HEK293 (cell line): ENCODE data around the gene FLVCR1.

Experiments
- FEZF1 ChIP-seq: fragments of 450-650 bp; formaldehyde crosslinking; IDR thresholded peaks from 2 replicates; pipeline ENCODE4 v1.5.1; 2016; ENCODE audit warnings: missing biosample characterization, missing genetic modification characterization
- INSM2 ChIP-seq: fragments of 450-650 bp; formaldehyde crosslinking; IDR thresholded peaks from 2 replicates; pipeline ENCODE4 v1.5.1; 2016; ENCODE audit warnings: missing biosample characterization, missing genetic modification characterization
- OSR2 ChIP-seq: fragments of 450-650 bp; formaldehyde crosslinking; IDR thresholded peaks from 2 replicates; pipeline ENCODE4 v1.5.1; 2016; ENCODE audit warnings: missing biosample characterization, missing genetic modification characterization
- PRDM1 ChIP-seq: fragments of 450-650 bp; formaldehyde crosslinking; IDR thresholded peaks from 2 replicates; pipeline ENCODE4; 2016; ENCODE audit warnings: missing biosample characterization, missing genetic modification characterization
- PRDM10 ChIP-seq: fragments of 450-650 bp; formaldehyde crosslinking; IDR thresholded peaks from 2 replicates; pipeline ENCODE4 v1.5.1; 2016; ENCODE audit warnings: missing biosample characterization, missing genetic modification characterization
- TCF7L2 ChIP-seq: IDR thresholded peaks from 2 replicates; pipeline ENCODE4 v1.6.1; 2011; ENCODE audit warnings: low read depth, mild to moderate bottlenecking, inconsistent platforms, low read length, moderate library complexity, borderline replicate concordance
- ZNF146 ChIP-seq: fragments of 450-650 bp; formaldehyde crosslinking; IDR thresholded peaks from 2 replicates; pipeline ENCODE4 v1.5.1; 2016; ENCODE audit warnings: missing biosample characterization, missing genetic modification characterization
- ZNF175 ChIP-seq: fragments of 450-650 bp; formaldehyde crosslinking; IDR thresholded peaks from 2 replicates; pipeline ENCODE4 v1.5.1; 2016; ENCODE audit warnings: missing biosample characterization, missing genetic modification characterization
- ZNF184 ChIP-seq: fragments of 450-650 bp; IDR thresholded peaks from 2 replicates; pipeline ENCODE4 v1.5.1; 2018; ENCODE audit warnings: missing biosample characterization, mild to moderate bottlenecking, missing genetic modification characterization
- ZNF211 ChIP-seq: fragments of 450-650 bp; formaldehyde crosslinking; IDR thresholded peaks from 2 replicates; pipeline ENCODE4 v1.5.1; 2016; ENCODE audit warnings: low read depth, missing biosample characterization, missing genetic modification characterization
- ZNF221 ChIP-seq: fragments of 450-650 bp; formaldehyde crosslinking; IDR thresholded peaks from 2 replicates; pipeline ENCODE4 v1.5.1; 2017; ENCODE audit warnings: missing biosample characterization, missing genetic modification characterization, borderline replicate concordance
- ZNF24 ChIP-seq: fragments of 450-650 bp; formaldehyde crosslinking; IDR thresholded peaks from 2 replicates; pipeline ENCODE4 v1.5.1; 2016; ENCODE audit warnings: missing biosample characterization, missing genetic modification characterization
- ZNF350 ChIP-seq: fragments of 450-650 bp; formaldehyde crosslinking; IDR thresholded peaks from 2 replicates; pipeline ENCODE4 v1.5.0; 2017; ENCODE audit warnings: missing biosample characterization, mild to moderate bottlenecking, missing genetic modification characterization
- ZNF366 ChIP-seq: fragments of 450-650 bp; formaldehyde crosslinking; conservative IDR thresholded peaks from 2 replicates; pipeline ENCODE4 v1.5.1; 2016; ENCODE audit warnings: missing biosample characterization, missing genetic modification characterization
- ZNF433 ChIP-seq: fragments of 450-650 bp; formaldehyde crosslinking; IDR thresholded peaks from 2 replicates; pipeline ENCODE4 v1.5.1; 2016; ENCODE audit warnings: missing biosample characterization, missing genetic modification characterization, low read depth
- ZNF501 ChIP-seq: fragments of 450-650 bp; formaldehyde crosslinking; IDR thresholded peaks from 2 replicates; pipeline ENCODE4 v1.5.1; 2016; ENCODE audit warnings: missing biosample characterization, missing genetic modification characterization
- ZNF544 ChIP-seq: fragments of 450-650 bp; formaldehyde crosslinking; IDR thresholded peaks from 2 replicates; pipeline ENCODE4 v1.5.0; 2017; ENCODE audit warnings: missing biosample characterization, missing genetic modification characterization
- ZNF596 ChIP-seq: fragments of 450-650 bp; IDR thresholded peaks from 2 replicates; pipeline ENCODE4 v1.5.0; 2018; ENCODE audit warnings: missing biosample characterization, mild to moderate bottlenecking, missing genetic modification characterization, moderate library complexity
- ZNF843 ChIP-seq: fragments of 450-650 bp; formaldehyde crosslinking; IDR thresholded peaks from 2 replicates; pipeline ENCODE4 v1.5.1; 2016; ENCODE audit warnings: missing biosample characterization, missing genetic modification characterization
- ZSCAN4 ChIP-seq: fragments of 450-650 bp; formaldehyde crosslinking; IDR thresholded peaks from 2 replicates; pipeline ENCODE4 v1.5.1; 2017; ENCODE audit warnings: missing biosample characterization, missing genetic modification characterization
- ZSCAN5A ChIP-seq: fragments of 450-650 bp; formaldehyde crosslinking; IDR thresholded peaks from 2 replicates; pipeline ENCODE4 v1.5.1; 2016; ENCODE audit warnings: missing biosample characterization, missing genetic modification characterization
- ZXDB ChIP-seq: fragments of 450-650 bp; formaldehyde crosslinking; IDR thresholded peaks from 2 replicates; pipeline ENCODE4 v1.5.1; 2016; ENCODE audit warnings: missing biosample characterization, missing genetic modification characterization
- TF ChIP-seq, protein P1 (sequence below): fragments of 450-650 bp; formaldehyde crosslinking; IDR thresholded peaks from 2 replicates; pipeline ENCODE4 v1.5.1; 2017; ENCODE audit warnings: missing biosample characterization, missing genetic modification characterization
- TF ChIP-seq, protein P2 (sequence below): fragments of 450-650 bp; formaldehyde crosslinking; IDR thresholded peaks from 2 replicates; pipeline ENCODE4 v1.5.1; 2016; ENCODE audit warnings: missing biosample characterization, missing genetic modification characterization
- TF ChIP-seq, protein P3 (sequence below): fragments of 450-650 bp; formaldehyde crosslinking; IDR thresholded peaks from 2 replicates; pipeline ENCODE4 v1.5.1; 2016; ENCODE audit warnings: missing biosample characterization, missing genetic modification characterization
- TF ChIP-seq, protein P4 (sequence below): fragments of 450-650 bp; formaldehyde crosslinking; IDR thresholded peaks from 2 replicates; pipeline ENCODE4 v1.5.1; 2016; ENCODE audit warnings: missing biosample characterization, missing genetic modification characterization, borderline replicate concordance

Gene FLVCR1

GRCh38 chr1:212860713-212861581, 2.9 kb downstream of the FLVCR1 start (continued):
- TF ChIP-seq ZNF211 (tag by site-specific recombination), result no peak
- TF ChIP-seq, protein P1, sequence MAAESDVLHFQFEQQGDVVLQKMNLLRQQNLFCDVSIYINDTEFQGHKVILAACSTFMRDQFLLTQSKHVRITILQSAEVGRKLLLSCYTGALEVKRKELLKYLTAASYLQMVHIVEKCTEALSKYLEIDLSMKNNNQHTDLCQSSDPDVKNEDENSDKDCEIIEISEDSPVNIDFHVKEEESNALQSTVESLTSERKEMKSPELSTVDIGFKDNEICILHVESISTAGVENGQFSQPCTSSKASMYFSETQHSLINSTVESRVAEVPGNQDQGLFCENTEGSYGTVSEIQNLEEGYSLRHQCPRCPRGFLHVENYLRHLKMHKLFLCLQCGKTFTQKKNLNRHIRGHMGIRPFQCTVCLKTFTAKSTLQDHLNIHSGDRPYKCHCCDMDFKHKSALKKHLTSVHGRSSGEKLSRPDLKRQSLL, result no peak
- TF ChIP-seq OSR2 (tag by site-specific recombination), result peak; percentile 13; the same call in 1 of the 2 replicates
- no peak for TF ChIP-seq ZNF184 (tag by site-specific recombination)
- TF ChIP-seq TCF7L2, result no peak
- TF ChIP-seq ZNF433 (tag by site-specific recombination), result no peak
- TF ChIP-seq FEZF1 (tag by site-specific recombination), result no peak
- peak; percentile 79 for TF ChIP-seq ZNF146 (tag by site-specific recombination)
- TF ChIP-seq ZNF596 (tag by site-specific recombination), result no peak
- peak; percentile 35; the same call in 1 of the 2 replicates for TF ChIP-seq ZNF501 (tag by site-specific recombination)
- TF ChIP-seq ZNF175 (tag by site-specific recombination), result no peak
- no peak for TF ChIP-seq ZNF843 (tag by site-specific recombination)
- 0 out of 2 replicates have a peak, but pooled peaks have one; percentile 24 for TF ChIP-seq ZNF366 (tag by site-specific recombination)
- no peak for TF ChIP-seq INSM2 (tag by site-specific recombination)
- TF ChIP-seq ZNF350 (tag by site-specific recombination), result no peak
- no peak for TF ChIP-seq ZSCAN4 (tag by site-specific recombination)
- TF ChIP-seq, protein P2, sequence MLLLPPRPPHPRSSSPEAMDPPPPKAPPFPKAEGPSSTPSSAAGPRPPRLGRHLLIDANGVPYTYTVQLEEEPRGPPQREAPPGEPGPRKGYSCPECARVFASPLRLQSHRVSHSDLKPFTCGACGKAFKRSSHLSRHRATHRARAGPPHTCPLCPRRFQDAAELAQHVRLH, result no peak
- TF ChIP-seq ZNF544 (tag by site-specific recombination), result no peak
- peak; percentile 36; the same call in 1 of the 2 replicates for TF ChIP-seq PRDM1 (tag by site-specific recombination)
- no peak for TF ChIP-seq ZSCAN5A (tag by site-specific recombination)
- TF ChIP-seq, protein P3, sequence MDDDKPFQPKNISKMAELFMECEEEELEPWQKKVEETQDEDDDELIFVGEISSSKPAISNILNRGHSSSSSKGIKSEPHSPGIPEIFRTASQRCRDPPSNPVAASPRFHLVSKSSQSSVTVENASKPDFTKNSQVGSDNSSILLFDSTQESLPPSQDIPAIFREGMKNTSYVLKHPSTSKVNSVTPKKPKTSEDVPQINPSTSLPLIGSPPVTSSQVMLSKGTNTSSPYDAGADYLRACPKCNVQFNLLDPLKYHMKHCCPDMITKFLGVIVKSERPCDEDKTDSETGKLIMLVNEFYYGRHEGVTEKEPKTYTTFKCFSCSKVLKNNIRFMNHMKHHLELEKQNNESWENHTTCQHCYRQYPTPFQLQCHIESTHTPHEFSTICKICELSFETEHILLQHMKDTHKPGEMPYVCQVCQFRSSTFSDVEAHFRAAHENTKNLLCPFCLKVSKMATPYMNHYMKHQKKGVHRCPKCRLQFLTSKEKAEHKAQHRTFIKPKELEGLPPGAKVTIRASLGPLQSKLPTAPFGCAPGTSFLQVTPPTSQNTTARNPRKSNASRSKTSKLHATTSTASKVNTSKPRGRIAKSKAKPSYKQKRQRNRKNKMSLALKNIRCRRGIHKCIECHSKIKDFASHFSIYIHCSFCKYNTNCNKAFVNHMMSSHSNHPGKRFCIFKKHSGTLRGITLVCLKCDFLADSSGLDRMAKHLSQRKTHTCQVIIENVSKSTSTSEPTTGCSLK (tag by site-specific recombination), result no peak
- TF ChIP-seq, protein P4, sequence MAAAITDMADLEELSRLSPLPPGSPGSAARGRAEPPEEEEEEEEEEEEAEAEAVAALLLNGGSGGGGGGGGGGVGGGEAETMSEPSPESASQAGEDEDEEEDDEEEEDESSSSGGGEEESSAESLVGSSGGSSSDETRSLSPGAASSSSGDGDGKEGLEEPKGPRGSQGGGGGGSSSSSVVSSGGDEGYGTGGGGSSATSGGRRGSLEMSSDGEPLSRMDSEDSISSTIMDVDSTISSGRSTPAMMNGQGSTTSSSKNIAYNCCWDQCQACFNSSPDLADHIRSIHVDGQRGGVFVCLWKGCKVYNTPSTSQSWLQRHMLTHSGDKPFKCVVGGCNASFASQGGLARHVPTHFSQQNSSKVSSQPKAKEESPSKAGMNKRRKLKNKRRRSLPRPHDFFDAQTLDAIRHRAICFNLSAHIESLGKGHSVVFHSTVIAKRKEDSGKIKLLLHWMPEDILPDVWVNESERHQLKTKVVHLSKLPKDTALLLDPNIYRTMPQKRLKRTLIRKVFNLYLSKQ (tag by site-specific recombination), result no peak
- TF ChIP-seq ZNF24 (tag by site-specific recombination), result no peak
- TF ChIP-seq ZXDB (tag by site-specific recombination), result no peak
- TF ChIP-seq ZNF221 (tag by site-specific recombination), result no peak
- TF ChIP-seq PRDM10 (tag by site-specific recombination), result peak; percentile 67
